NK-92 treated with Interleukin-12 subunit alpha and Interleukin-12 subunit beta, amount 100 ng/mL, for 24 hours (cell line): ENCODE results near the gene AGXT.

Source experiments
- DNase-seq: peaks from one replicate; lab custom pipeline; 2025; lab: John Stamatoyannopoulos, UW

AGXT gene

DNA sequence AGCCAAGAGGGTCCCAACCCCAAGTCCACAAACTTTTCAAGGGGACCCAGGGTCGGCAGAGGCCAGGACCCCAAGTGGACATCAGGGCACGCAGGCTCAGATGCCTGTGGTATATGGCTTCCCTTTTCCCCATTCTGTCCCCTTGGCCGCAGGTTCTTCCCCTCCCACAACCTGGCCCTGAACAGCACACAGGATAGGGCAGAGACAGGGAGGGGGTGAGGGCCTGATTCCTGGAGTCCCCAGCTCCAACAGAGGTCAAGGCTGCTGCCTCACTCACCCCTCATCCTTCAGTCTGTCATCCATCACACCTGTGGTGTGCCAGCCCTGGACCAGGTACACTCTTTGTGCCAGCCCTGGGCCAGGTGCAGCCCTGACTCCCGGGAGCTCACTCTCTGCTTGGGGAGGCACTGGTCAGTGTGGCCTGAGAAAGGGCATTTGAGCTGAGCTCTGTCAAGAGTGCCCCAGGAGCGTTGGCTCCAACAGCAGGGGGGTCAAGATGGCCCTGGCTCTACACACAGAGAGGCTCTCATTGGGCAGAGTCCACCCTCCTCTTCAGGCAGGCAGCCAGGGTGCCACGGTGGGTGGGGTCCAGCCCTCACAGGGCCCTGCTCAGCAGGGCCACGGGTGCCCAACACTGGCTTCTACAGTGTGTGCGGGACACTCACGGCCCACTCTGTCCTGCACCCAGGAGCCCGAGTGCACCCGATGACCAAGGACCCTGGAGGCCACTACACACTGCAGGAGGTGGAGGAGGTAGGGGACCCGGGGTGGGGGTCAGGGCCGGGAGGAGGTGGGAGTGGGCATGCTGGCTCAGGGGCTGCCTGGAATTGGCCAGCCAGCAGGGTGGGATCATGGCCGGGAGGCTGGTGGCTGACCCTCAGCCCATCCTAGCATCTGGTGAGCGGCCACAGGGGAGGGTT, 1.6 kb downstream of the AGXT start:
- no peak for DNase-seq

GRCh38 chr2:240871071-240871958, 2.7 kb downstream of the AGXT start:
- no peak for DNase-seq

- no peak for DNase-seq
These were observed 3.9 kb downstream of the AGXT start for GRCh38 chr2:240872317-240873097.

DNA sequence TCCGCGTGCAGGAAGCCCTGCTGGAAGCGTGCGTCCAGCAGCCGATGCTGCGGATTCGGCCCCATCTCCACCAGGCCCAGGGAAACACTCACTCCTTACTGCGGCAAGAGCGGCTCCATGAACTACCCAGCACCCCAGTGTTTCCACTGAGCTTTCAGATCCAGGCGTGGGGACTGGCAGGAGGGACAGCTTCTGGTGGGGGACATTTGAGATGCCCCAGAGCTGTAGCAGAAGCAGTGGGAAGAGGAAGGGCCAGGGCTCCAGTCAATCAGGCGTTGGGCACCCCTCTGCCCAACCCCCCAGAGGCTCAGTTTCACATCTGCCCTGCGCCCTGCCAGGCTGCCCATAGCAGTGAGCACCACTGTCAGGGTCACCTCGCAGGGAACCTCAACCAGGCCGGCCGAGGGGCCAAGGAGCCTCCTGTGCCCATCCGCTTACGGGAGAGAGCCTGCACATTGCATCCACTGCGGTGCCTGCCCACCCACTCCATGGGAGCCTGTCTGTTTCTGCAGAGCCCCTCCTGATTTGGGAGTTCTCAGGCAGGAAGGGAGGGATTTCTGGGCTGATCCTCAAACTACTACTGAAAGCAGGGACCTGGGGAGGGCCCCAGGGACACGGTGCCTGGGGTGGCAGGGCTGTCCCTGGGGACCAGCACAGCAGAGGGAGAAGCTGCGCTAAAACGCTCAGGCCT, 4.6 kb downstream of the AGXT start:
- DNase-seq, result no peak

GRCh38 chr2:240873805-240874714, 5.4 kb downstream of the AGXT start:
- no peak for DNase-seq

DNA sequence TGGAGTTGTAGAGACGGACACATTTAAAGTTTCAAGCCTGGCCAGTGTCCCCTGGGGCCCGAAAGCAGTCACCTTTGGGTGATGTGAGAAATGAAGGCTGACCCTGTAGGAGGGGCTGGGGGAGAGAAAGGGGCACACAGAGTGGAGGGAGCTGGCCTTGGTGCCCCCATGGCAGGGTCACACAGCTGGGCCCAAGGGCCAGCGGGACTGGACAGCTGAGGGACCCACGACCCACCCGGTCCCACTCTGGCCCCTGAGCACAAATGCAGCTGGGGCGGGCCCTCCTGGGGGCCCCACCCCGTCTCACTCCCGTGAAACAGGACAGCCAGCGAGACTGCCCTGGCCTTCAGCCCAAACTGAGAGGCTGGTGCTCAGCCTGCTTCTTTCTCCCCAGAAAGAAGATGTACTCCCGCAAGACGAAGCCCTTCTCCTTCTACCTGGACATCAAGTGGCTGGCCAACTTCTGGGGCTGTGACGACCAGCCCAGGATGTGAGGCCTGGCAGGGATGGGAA, 6.1 kb downstream of the AGXT start:
- no peak for DNase-seq

DNA sequence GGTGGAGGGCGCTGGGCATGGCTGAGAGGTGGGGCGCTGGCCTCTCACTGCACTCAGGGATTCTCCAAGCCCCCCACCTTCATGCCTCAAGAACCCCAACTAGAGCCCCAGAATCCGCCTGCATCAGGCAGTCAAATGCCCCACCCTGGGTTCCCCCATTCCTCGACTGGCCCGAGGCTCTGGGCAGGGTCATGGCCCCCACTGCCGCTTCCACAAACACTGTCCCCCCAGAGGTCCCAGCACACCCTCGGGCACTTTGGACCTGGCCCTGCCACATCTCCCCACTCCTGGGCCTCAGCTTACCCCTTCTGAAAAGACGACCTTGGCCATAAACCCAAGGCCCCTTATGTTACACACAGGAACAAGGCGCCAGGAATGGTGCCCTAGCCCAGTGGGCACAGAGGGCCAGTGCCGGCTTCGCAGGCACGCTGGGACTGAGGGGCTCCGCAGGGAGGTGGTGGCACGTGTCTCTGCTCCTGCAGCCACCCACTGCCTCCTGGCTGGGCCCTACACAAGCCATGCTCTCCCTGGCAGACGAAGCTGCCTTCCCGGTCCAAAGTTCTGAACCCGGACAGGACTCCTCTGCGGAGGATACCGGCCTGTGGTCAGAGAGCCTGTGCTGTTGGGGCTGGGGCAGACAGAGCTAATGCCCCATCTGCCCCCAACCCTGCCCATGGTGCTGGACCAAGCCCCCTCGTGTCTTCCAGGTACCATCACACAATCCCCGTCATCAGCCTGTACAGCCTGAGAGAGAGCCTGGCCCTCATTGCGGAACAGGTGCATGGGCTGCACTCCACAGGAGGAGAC, 6.8 kb downstream of the AGXT start:
- DNase-seq, result no peak

DNA sequence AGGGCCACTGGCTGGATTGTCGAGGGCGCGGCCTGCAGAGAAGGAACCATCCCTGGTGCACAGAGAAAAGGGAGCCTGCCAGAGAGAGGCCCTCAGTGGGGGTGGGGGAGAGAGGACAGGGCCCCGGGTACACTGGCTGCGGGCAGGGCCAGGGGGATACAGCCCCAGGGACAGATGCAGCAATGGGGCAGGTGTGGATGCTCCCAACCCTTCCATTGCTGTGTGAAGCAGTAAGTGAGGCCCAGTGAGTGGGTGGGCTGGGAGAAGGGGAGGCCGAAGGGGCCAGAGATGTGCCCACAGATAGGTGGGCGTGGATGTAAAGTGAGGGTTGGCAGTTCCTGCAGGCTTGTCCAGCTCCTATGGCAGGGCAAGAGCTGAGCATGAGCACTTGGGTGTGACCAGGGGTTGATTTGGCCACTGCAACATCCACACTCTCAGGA, 7.4 kb downstream of the AGXT start:
- DNase-seq, result no peak

DNA sequence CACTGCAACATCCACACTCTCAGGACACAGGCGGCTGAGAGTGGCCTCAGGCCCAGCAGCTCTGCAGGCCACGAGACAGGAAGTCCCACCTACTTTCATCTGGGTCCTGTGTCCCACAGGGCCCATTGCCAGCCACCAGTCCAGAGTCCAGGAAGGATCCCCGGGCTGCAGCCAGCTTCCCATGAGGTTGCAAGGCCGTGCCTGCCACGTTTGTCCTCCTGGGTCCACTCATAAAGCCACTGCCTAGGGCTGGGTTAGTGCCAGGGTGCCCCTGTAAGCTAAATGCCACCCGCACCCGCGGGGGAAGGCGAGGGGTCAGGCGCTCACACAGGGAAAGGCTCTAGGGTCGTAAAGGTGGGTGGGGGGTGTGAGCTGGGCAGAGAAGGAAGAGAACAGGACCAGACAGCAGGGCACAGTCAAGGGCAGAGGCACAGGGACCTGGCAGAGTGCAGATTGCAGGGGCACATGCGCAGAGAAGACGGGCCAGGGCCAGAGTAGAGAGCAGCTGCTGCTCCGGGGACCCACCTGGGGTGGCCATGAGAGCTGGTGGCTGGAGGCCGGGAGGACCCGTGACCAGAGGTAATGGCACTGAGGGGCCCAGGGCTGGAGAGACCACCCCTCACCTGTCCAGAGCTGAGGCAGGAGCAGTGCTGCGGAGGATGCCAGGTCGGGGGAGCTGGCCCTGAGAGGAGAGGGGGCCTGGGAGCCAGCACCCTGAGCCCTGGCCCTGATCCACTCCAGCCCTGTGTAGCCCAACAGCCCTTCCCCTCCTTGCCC, 8.0 kb downstream of the AGXT start:
- no peak for DNase-seq

- DNase-seq, result no peak
These were observed 9.1 kb downstream of the AGXT start for GRCh38 chr2:240877460-240878340.

DNA sequence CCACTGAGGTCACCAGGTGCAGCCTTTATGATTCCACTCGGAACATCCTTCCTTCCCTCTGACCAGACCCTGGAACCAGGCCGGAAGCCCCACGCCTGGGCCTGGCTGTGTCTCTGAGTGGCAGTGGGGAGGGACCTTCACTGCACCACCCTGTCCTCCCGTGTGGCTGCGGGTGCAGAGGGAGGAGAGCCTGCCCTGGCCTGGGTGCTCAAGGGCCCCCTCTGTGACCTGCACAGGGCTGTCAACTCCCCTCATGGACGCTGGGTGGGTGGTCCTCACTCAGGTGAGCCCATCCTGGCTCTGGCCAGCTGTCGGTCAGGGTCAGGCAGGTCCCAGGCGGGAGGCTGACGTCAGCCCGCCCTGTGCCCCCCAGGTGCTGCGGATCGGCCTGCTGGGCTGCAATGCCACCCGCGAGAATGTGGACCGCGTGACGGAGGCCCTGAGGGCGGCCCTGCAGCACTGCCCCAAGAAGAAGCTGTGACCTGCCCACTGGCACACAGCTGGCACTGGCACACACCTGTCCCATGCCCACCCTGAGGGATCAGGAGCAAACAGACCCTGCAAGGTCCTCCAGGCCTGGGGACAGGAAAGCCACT, 9.8 kb downstream of the AGXT start:
- no peak for DNase-seq

DNA sequence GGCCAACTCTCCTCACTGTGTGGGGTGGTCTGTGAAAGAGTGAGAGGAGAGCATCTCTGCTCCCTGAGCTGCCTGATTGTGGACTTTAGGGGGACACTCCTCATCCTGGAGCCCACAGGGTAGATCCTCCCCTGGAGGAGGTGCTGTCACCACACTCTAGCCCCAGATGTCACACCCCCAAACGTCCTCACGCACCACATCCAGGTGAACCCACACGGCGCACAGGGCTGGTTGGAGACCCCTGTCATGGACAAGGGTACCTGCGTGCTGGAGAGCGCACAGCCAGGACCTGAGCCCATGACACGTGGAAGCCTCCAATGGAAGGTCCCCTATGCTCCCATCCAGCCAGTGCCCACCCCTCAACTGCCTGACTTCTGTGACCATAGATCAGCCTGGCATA, 10.5 kb downstream of the AGXT start:
- no peak for DNase-seq

- no peak for DNase-seq
These were observed 13.3 kb downstream of the AGXT start for GRCh38 chr2:240881913-240882312.

DNA sequence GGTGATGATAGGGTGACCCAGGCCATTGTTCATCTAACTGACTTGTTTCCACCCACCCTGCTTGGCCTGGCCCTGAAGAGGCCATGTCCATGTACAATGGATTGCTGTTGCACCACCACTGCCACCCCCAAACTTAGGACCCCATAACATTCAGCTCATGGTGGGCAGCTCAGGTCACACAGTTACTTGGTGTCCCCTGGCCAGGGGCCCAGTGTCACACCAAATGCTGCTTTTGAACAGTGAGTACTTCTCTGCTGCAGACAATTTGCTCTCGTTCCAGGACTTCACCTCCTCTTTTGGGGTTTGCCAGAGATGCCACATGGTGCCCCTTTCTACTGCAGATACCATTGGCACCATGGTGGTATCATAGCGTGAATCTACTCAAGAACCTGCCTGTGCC, 15.6 kb downstream of the AGXT start:
- DNase-seq, result no peak

DNA sequence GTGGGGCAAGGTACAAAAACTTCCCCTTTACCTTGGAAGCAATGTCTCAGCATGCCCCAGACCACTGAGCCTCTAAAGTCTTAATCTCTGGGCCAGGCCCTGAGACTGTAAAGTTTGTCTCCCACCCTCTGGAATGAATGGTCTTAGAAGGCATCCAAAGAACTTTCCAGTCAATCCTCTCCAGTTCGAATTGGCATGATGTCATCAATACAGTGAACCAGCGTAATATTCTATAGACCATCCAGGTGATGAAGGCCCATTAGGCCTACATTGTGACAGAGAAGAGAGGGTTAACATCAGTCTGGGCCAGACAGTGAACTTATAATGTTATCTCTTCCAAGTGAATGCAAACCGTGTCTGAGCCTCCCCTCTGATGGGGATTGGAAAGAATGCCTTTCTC, 16.1 kb downstream of the AGXT start:
- no peak for DNase-seq

DNA sequence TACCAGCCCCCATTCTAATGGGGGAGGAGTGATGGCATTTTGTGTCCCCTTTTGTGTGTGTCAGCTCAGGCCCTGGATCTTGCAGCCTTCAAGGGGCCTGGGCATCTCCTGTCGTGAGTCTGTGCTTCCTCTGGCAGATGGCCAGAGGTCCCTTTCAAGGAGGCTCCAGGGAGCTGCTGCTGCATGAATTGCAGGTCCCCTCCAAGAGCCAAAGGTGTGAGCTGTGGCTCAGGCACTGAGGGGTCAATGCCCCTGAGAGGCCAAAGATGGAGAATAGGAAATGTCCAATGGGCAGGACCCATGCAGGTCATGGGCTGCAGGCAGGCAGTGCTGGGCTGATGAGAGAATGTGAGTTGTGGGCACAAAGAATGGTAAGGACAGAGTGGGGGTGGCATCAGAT, 16.9 kb downstream of the AGXT start:
- no peak for DNase-seq

DNA sequence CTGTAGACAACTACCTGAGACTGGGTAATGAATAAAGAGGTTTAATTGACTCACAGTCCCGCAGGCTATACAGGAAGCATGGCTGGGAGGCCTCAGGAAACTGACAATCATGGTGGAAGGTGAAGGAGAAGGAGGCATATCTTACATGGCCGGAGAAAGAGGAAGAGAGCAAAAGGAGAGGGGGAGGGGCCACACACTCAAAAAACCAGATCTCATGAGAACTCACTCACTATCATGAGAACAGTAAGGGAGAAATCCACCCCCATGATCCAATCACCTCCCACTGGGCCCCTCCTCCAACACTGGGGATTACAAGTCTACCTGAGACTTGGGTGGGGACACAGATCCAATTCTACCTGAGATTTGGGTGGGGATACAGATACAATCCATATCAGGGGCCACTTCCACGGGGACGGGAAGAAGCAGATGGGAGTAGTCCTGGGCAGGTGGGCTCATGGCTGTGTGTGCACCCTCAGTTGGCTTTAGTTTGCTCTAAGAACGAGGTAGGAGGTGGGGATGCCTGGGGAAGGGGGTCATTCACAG, 17.5 kb downstream of the AGXT start:
- no peak for DNase-seq
